ENCODE results near the gene RPL10A.

The RPL10A gene

GRCh38 chr6:35468980-35469750 is 964 bp downstream of the RPL10A start:
- no peaks in the 10 kb centered on the region for H3K9me3 ChIP-seq (ENCODE audit: control insufficient read depth, insufficient read depth, low read length)
- H3K36me3 ChIP-seq (ENCODE audit: control insufficient read depth, low read length): peaks cover 69% of the 10 kb centered on the region
- no peaks in the 10 kb centered on the region for H3K27me3 ChIP-seq (ENCODE audit: control insufficient read depth, low read length)
- H3F3A ChIP-seq (ENCODE audit: control insufficient read depth, insufficient read depth): peaks cover 59% of the 10 kb centered on the region
- peaks cover 37% of the 10 kb centered on the region for H3K4me1 ChIP-seq (ENCODE audit: control insufficient read depth, low read length)
- TF ChIP-seq EZH2phosphoT487 (IDR thresholded peaks at IDR 0.05; ENCODE audit: borderline replicate concordance, low read length): no peak
- TF ChIP-seq, protein P1, sequence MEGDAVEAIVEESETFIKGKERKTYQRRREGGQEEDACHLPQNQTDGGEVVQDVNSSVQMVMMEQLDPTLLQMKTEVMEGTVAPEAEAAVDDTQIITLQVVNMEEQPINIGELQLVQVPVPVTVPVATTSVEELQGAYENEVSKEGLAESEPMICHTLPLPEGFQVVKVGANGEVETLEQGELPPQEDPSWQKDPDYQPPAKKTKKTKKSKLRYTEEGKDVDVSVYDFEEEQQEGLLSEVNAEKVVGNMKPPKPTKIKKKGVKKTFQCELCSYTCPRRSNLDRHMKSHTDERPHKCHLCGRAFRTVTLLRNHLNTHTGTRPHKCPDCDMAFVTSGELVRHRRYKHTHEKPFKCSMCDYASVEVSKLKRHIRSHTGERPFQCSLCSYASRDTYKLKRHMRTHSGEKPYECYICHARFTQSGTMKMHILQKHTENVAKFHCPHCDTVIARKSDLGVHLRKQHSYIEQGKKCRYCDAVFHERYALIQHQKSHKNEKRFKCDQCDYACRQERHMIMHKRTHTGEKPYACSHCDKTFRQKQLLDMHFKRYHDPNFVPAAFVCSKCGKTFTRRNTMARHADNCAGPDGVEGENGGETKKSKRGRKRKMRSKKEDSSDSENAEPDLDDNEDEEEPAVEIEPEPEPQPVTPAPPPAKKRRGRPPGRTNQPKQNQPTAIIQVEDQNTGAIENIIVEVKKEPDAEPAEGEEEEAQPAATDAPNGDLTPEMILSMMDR (IDR thresholded peaks at IDR 0.05; ENCODE audit: low read depth, low read length, poor library complexity, severe bottlenecking): no peak
- peak overlapping the region; percentile 84 for H3K27ac ChIP-seq (ENCODE audit: low read depth, low read length)
- H3K4me2 ChIP-seq (ENCODE audit: low read length): peak overlapping the region; percentile 96
- H3K9me2 ChIP-seq (replicated peaks; ENCODE audit: control insufficient read depth, low read length): no peaks in the 10 kb centered on the region
- peaks cover 21% of the 10 kb centered on the region; the same call in 1 of the 2 replicates for H4K20me1 ChIP-seq (ENCODE audit: control insufficient read depth, insufficient read depth, low read depth, low read length)
- peaks cover 30% of the 10 kb centered on the region for H3K79me2 ChIP-seq (ENCODE audit: control insufficient read depth, low read length)
- peak overlapping the region; percentile 87 for H3K4me3 ChIP-seq (ENCODE audit: low read length)

GRCh38 chr6:35469751-35470662 is 1.8 kb downstream of the RPL10A start:
- H3K79me2 ChIP-seq (ENCODE audit: control insufficient read depth, low read length): peaks cover 30% of the 10 kb centered on the region

DNA sequence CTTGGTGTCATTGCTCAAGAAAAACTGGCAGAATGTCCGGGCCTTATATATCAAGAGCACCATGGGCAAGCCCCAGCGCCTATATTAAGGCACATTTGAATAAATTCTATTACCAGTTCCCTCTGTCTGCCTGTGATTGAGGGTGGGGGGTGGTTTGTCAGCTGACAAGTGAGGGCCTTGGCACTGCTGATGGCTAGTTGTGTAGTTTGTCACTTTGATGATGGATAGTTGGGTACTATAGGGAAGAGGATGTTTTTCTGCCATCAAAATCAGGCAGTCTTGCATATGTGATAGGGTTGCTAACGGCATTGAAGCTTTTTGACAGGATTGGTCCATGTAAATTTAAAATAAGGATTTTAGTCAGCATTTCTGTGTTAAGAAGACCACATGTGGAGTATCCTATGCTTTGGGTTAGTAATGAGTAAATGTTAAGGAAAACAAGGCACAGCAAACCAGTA is 2.5 kb downstream of the RPL10A start:
- peak overlapping the region; percentile 96 for H3K4me2 ChIP-seq (ENCODE audit: low read length)
- TF ChIP-seq, protein P1 (IDR thresholded peaks at IDR 0.05; ENCODE audit: low read depth, low read length, poor library complexity, severe bottlenecking): no peak
- no peak for TF ChIP-seq EZH2phosphoT487 (IDR thresholded peaks at IDR 0.05; ENCODE audit: borderline replicate concordance, low read length)
- peak overlapping the region; percentile 87 for H3K4me3 ChIP-seq (ENCODE audit: low read length)
- peaks cover 69% of the 10 kb centered on the region for H3K36me3 ChIP-seq (ENCODE audit: control insufficient read depth, low read length)
- H4K20me1 ChIP-seq (ENCODE audit: control insufficient read depth, insufficient read depth, low read depth, low read length): peaks cover 24% of the 10 kb centered on the region; the same call in 1 of the 2 replicates
- peak overlapping the region; percentile 84 for H3K27ac ChIP-seq (ENCODE audit: low read depth, low read length)
- peaks cover 30% of the 10 kb centered on the region for H3K79me2 ChIP-seq (ENCODE audit: control insufficient read depth, low read length)
- H3K9me2 ChIP-seq (replicated peaks; ENCODE audit: control insufficient read depth, low read length): no peaks in the 10 kb centered on the region
- no peaks in the 10 kb centered on the region for H3K27me3 ChIP-seq (ENCODE audit: control insufficient read depth, low read length)
- peaks cover 68% of the 10 kb centered on the region for H3F3A ChIP-seq (ENCODE audit: control insufficient read depth, insufficient read depth)
- H3K9me3 ChIP-seq (ENCODE audit: control insufficient read depth, insufficient read depth, low read length): no peaks in the 10 kb centered on the region
- peaks cover 37% of the 10 kb centered on the region for H3K4me1 ChIP-seq (ENCODE audit: control insufficient read depth, low read length)

More at GRCh38 chr6:35469751-35470662, 1.8 kb downstream of the RPL10A start:
- H3K4me1 ChIP-seq (ENCODE audit: control insufficient read depth, low read length): peaks cover 37% of the 10 kb centered on the region
- no peaks in the 10 kb centered on the region for H3K9me2 ChIP-seq (replicated peaks; ENCODE audit: control insufficient read depth, low read length)
- no peaks in the 10 kb centered on the region for H3K9me3 ChIP-seq (ENCODE audit: control insufficient read depth, insufficient read depth, low read length)
- TF ChIP-seq EZH2phosphoT487 (IDR thresholded peaks at IDR 0.05; ENCODE audit: borderline replicate concordance, low read length): no peak
- TF ChIP-seq, protein P1 (IDR thresholded peaks at IDR 0.05; ENCODE audit: low read depth, low read length, poor library complexity, severe bottlenecking): no peak
- H3K4me3 ChIP-seq (ENCODE audit: low read length): peak overlapping the region; percentile 87
- peaks cover 69% of the 10 kb centered on the region for H3K36me3 ChIP-seq (ENCODE audit: control insufficient read depth, low read length)
- peaks cover 21% of the 10 kb centered on the region; the same call in 1 of the 2 replicates for H4K20me1 ChIP-seq (ENCODE audit: control insufficient read depth, insufficient read depth, low read depth, low read length)
- H3K27ac ChIP-seq (ENCODE audit: low read depth, low read length): peak overlapping the region; percentile 84
- no peaks in the 10 kb centered on the region for H3K27me3 ChIP-seq (ENCODE audit: control insufficient read depth, low read length)
- H3K4me2 ChIP-seq (ENCODE audit: low read length): peak overlapping the region; percentile 96
- peaks cover 63% of the 10 kb centered on the region for H3F3A ChIP-seq (ENCODE audit: control insufficient read depth, insufficient read depth)

Measured in DOHH2 (cell line).